GM19328 (cell line): ENCODE data around the gene CROCC.
"Not testable (repeated sequence)": the region's sequence is repeated elsewhere in the genome, so short reads cannot be mapped to it uniquely, and the experiment has no call there.

Source experiments
- ATAC-seq: cut with Tn5 transposase; IDR thresholded peaks from one replicate; pipeline ENCODE4 v1.9.1; 2021; ENCODE audit warnings: mild to moderate bottlenecking, moderate library complexity; ENCODE audit not compliant: unreplicated experiment

The CROCC gene

GRCh38 chr1:16964169-16964568 lies 42.4 kb downstream of the CROCC start:
- ATAC-seq = not testable (repeated sequence)

GRCh38 chr1:16965486-16966067 lies 43.8 kb downstream of the CROCC start:
- ATAC-seq = no peak

- no peak for ATAC-seq
These were observed 44.6 kb downstream of the CROCC start for GRCh38 chr1:16966282-16966681.

- ATAC-seq = no peak
These were observed 45.4 kb downstream of the CROCC start for GRCh38 chr1:16967095-16967575.

- ATAC-seq = no peak
These were observed 46.2 kb downstream of the CROCC start for GRCh38 chr1:16967962-16968361.

- no peak for ATAC-seq
These were observed 46.6 kb downstream of the CROCC start for GRCh38 chr1:16968372-16968771.

- no peak for ATAC-seq
These were observed 47.4 kb downstream of the CROCC start for GRCh38 chr1:16969057-16969611.

- ATAC-seq = no peak
These were observed 47.9 kb downstream of the CROCC start for GRCh38 chr1:16969651-16970050.

- no peak for ATAC-seq
These were observed 48.6 kb downstream of the CROCC start for GRCh38 chr1:16970132-16970910.

GRCh38 chr1:16971341-16972188 lies 49.8 kb downstream of the CROCC start:
- ATAC-seq = no peak

GRCh38 chr1:16972189-16972895 lies 50.6 kb downstream of the CROCC start:
- no peak for ATAC-seq

- no peak for ATAC-seq
These were observed 51.5 kb downstream of the CROCC start for GRCh38 chr1:16973215-16973614.

GRCh38 chr1:16975211-16975610 lies 53.5 kb downstream of the CROCC start:
- ATAC-seq = no peak

GRCh38 chr1:16975838-16976237 lies 54.1 kb downstream of the CROCC start:
- ATAC-seq = no peak

GRCh38 chr1:16976966-16977365 lies 55.2 kb downstream of the CROCC start:
- no peak for ATAC-seq

GRCh38 chr1:16977377-16977776 lies 55.6 kb downstream of the CROCC start:
- ATAC-seq = no peak

- ATAC-seq = no peak
These were observed 56.4 kb downstream of the CROCC start for GRCh38 chr1:16978139-16978538.

- ATAC-seq = no peak
These were observed 57.1 kb downstream of the CROCC start for GRCh38 chr1:16978567-16979474.

GRCh38 chr1:16979475-16980327 lies 58.0 kb downstream of the CROCC start:
- no peak for ATAC-seq
